ENCODE measurements around the gene ABHD14A.

ABHD14A gene

DNA sequence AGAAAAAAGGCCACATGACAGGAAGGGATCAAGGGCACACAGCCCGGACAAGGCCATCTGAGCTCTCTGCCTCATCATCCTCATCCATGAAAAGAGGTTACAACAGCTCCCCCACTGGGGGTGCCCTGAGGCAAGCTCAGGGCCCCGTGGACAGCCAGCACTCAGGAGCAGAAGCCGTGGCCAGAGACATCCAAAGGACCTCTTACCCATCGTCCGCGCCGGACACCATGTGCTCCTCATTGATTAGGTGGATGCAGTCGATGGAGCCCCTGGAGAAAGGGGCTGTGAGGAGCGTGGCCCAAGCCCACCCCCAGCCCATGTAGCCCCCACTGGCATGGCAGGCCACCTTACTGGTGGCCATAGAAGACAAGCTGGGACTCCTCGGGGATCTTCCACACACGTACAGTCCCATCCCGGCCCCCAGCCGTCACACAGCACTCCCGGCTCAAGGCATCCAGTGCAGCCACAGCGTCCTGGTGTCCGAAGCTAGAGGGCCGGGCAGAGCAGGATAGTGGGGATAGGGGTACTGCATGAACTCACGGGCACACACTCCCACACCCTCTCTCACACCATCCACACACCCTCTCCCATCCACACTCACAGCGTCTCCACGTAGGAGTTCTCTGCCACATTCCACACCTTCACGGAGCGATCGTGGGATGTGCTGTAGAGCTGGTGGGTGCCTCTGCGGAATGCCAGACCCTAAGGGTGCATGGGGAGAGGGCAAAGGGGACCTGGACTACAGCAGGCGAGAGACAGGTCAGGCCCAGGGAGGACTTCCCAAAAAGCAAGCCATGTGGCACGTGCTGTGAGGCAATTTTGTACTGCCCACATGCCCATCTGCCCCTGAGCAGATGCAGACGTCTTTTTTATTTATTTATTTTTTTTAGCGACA lies 39.6 kb upstream of the ABHD14A start:
- H3K27me3 ChIP-seq (ENCODE audit: insufficient read depth, poor library complexity, severe bottlenecking), result no peaks in the 10 kb centered on the region
- no peak for DNase-seq (ENCODE audit: low read depth in 1 of 2, low spot score in 1 of 2)
- TF ChIP-seq POLR2AphosphoS5 (IDR thresholded peaks at IDR 0.05; ENCODE audit: low read depth), result no peak
- no peak for TF ChIP-seq GABPA (IDR thresholded peaks at IDR 0.05; ENCODE audit: low read depth)
- no peak for TF ChIP-seq SPI1 (IDR thresholded peaks at IDR 0.05; ENCODE audit: borderline replicate concordance, low read depth)
- TF ChIP-seq, protein P1, sequence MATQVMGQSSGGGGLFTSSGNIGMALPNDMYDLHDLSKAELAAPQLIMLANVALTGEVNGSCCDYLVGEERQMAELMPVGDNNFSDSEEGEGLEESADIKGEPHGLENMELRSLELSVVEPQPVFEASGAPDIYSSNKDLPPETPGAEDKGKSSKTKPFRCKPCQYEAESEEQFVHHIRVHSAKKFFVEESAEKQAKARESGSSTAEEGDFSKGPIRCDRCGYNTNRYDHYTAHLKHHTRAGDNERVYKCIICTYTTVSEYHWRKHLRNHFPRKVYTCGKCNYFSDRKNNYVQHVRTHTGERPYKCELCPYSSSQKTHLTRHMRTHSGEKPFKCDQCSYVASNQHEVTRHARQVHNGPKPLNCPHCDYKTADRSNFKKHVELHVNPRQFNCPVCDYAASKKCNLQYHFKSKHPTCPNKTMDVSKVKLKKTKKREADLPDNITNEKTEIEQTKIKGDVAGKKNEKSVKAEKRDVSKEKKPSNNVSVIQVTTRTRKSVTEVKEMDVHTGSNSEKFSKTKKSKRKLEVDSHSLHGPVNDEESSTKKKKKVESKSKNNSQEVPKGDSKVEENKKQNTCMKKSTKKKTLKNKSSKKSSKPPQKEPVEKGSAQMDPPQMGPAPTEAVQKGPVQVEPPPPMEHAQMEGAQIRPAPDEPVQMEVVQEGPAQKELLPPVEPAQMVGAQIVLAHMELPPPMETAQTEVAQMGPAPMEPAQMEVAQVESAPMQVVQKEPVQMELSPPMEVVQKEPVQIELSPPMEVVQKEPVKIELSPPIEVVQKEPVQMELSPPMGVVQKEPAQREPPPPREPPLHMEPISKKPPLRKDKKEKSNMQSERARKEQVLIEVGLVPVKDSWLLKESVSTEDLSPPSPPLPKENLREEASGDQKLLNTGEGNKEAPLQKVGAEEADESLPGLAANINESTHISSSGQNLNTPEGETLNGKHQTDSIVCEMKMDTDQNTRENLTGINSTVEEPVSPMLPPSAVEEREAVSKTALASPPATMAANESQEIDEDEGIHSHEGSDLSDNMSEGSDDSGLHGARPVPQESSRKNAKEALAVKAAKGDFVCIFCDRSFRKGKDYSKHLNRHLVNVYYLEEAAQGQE (IDR thresholded peaks at IDR 0.05; ENCODE audit: insufficient replicate concordance, low read depth), result no peak
- TF ChIP-seq, protein P2, sequence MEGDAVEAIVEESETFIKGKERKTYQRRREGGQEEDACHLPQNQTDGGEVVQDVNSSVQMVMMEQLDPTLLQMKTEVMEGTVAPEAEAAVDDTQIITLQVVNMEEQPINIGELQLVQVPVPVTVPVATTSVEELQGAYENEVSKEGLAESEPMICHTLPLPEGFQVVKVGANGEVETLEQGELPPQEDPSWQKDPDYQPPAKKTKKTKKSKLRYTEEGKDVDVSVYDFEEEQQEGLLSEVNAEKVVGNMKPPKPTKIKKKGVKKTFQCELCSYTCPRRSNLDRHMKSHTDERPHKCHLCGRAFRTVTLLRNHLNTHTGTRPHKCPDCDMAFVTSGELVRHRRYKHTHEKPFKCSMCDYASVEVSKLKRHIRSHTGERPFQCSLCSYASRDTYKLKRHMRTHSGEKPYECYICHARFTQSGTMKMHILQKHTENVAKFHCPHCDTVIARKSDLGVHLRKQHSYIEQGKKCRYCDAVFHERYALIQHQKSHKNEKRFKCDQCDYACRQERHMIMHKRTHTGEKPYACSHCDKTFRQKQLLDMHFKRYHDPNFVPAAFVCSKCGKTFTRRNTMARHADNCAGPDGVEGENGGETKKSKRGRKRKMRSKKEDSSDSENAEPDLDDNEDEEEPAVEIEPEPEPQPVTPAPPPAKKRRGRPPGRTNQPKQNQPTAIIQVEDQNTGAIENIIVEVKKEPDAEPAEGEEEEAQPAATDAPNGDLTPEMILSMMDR (IDR thresholded peaks at IDR 0.05; ENCODE audit: insufficient read depth, low read length), result no peak

DNA sequence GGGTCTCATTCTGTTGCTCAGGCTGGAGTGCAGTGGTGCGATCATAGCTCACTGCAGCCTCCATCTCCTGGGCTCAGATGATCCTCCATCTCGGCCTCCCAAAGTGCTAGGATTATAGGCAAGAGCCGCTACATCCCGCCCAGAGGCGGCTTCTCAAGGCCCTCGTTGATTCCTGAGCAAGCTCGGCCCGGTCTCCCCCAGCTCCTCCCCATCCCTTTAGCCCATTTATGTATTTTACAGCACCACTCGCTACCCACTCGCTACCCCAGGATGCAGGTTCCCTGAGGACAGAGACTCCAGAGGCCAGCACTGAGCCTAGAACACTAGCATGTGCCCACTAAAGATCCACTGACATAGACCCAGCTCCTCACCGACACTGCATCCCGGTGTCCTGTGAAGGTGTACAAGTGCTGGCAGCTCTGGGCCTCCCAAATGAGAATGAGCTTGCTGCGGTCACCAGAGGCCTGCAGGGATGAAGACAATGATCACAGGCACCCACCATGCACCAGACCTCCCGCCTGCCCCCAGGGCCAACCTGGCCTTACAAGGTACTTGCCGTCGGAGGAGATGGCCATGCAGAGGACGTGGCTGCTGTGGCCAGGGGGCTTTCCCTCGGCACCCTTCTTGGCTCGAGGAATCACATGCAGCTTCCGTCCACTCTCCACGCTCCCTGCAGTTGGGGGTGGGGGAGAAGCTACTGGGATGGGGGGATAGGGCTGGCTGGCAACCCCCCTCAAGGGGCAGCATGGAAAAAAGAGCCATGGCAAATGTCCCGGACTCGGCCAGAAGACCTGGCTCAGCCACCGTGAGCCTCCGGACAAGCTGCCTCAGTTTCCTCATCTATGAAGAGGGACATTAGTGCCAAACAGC lies 38.7 kb upstream of the ABHD14A start:
- TF ChIP-seq GABPA (IDR thresholded peaks at IDR 0.05; ENCODE audit: low read depth) (no peak), POLR2AphosphoS5 (IDR thresholded peaks at IDR 0.05; ENCODE audit: low read depth) (no peak), SPI1 (IDR thresholded peaks at IDR 0.05; ENCODE audit: borderline replicate concordance, low read depth) (no peak)
- TF ChIP-seq, protein P2 (IDR thresholded peaks at IDR 0.05; ENCODE audit: insufficient read depth, low read length), result no peak
- TF ChIP-seq, protein P1 (IDR thresholded peaks at IDR 0.05; ENCODE audit: insufficient replicate concordance, low read depth), result no peak
- H3K27ac ChIP-seq (replicated peaks), result no peak overlapping the region
- no peak overlapping the region for H3K4me3 ChIP-seq (replicated peaks; ENCODE audit: insufficient read depth, low read length)
- H3K27me3 ChIP-seq (ENCODE audit: insufficient read depth, poor library complexity, severe bottlenecking), result no peaks in the 10 kb centered on the region
- no peak for DNase-seq (ENCODE audit: low read depth in 1 of 2, low spot score in 1 of 2)

More for the DNA sequence above, 39.6 kb upstream of the ABHD14A start:
- Histone ChIP-seq H3K27ac (replicated peaks) (no peak overlapping the region), H3K4me3 (replicated peaks; ENCODE audit: insufficient read depth, low read length) (no peak overlapping the region)

DNA sequence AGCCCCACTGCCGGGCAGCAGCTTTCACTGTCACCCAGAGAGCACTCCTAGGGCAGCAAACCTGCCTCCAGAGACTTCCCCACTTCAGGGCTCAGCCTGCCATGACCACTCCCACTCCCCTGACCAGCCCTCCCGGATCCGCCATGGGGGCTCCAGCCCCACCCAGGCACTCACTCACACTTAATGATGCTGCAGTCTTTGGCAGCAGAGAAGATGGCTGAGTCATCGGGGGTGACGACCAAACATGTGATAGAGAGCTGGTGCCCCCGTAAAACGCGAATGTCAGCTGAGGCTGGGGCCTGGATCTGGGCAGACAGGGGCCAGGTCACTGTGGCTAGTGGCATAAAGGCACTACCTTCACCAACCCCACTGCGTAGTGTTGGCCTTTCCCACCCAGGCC lies 37.9 kb upstream of the ABHD14A start:
- TF ChIP-seq SPI1 (IDR thresholded peaks at IDR 0.05; ENCODE audit: borderline replicate concordance, low read depth) (no peak), POLR2AphosphoS5 (IDR thresholded peaks at IDR 0.05; ENCODE audit: low read depth) (no peak), GABPA (IDR thresholded peaks at IDR 0.05; ENCODE audit: low read depth) (no peak)
- TF ChIP-seq, protein P1 (IDR thresholded peaks at IDR 0.05; ENCODE audit: insufficient replicate concordance, low read depth), result no peak
- TF ChIP-seq, protein P2 (IDR thresholded peaks at IDR 0.05; ENCODE audit: insufficient read depth, low read length), result no peak
- no peak overlapping the region for H3K4me3 ChIP-seq (replicated peaks; ENCODE audit: insufficient read depth, low read length)
- H3K27ac ChIP-seq (replicated peaks), result no peak overlapping the region
- H3K27me3 ChIP-seq (ENCODE audit: insufficient read depth, poor library complexity, severe bottlenecking), result no peaks in the 10 kb centered on the region
- no peak for DNase-seq (ENCODE audit: low read depth in 1 of 2, low spot score in 1 of 2)

All from HL-60 (cell line).